ENCODE data around the gene SVBP. TPM values are rescaled to one million over a fixed set of nuclear protein-coding genes. Genes with fewer than 3 reads are reported as not detected.
"Not testable (repeated sequence)": the region's sequence is repeated elsewhere in the genome, so short reads cannot be mapped to it uniquely, and the experiment has no call there.

SVBP gene
- polyA plus RNA-seq, 3 donors = 19.5 to 56.1 (median 54.3) TPM

DNA sequence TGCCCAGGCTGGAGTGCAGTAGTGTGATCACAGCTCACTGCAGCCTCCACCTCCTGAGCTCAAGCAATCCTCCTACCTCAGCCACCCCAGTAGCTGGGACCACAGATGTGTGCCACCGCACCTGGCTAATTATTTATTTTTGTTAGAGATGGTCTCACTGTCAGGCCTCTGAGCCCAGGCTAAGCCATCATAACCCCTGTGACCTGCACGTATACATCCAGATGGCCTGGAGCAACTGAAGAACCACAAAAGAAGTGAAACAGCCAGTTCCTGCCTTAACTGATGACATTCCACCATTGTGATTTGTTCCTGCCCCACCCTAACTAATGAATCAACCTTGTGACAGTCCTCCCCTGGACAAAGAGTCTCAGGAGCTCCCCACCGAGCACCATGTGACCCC is 39.4 kb upstream of the SVBP start:
- H3K4me2 ChIP-seq (replicated peaks; ENCODE audit: extremely low read depth, low read length, poor library complexity, severe bottlenecking); H3K9ac ChIP-seq (ENCODE audit: insufficient read depth, low read length, poor library complexity, severe bottlenecking); intact Hi-C loops (cut with micrococcal nuclease); H3K4me3 Mint-ChIP-seq; H2AFZ ChIP-seq (ENCODE audit: insufficient read depth, low read depth, low read length, poor library complexity, severe bottlenecking); DNase-seq; H4K20me1 ChIP-seq (ENCODE audit: insufficient read depth, low read length); H3K4me1 ChIP-seq (ENCODE audit: control insufficient read depth in 1 of 2, insufficient read depth in 2 of 2, low read length in 2 of 2); H3K27ac Mint-ChIP-seq; H3K27ac ChIP-seq (ENCODE audit: low read depth in 1 of 2, low read length in 2 of 2); H3K36me3 Mint-ChIP-seq; H3K27me3 ChIP-seq (ENCODE audit: control insufficient read depth in 2 of 2, insufficient read depth in 2 of 2, low read length in 2 of 2); H3K4me1 Mint-ChIP-seq; H3K4me3 ChIP-seq (replicated peaks in 1 of 3; ENCODE audit: low read depth in 2 of 3, low read length in 3 of 3); H3K79me2 ChIP-seq (ENCODE audit: insufficient read depth, low read length): not testable (repeated sequence)
- 89% methylated on average over 1 of the region's 3 CpGs for WGBS (ENCODE audit: insufficient coverage)
- H3K27me3 Mint-ChIP-seq (ENCODE audit: low read depth in 3 of 3) = peaks cover 2 to 12% (median 5%) of the 10 kb centered on the region in 3 donors
- H3K9me3 Mint-ChIP-seq = peaks cover 43 to 63% (median 54%) of the 10 kb centered on the region in 7 donors
- H3K36me3 ChIP-seq (replicated peaks in 1 of 2; ENCODE audit: control insufficient read depth in 1 of 2, insufficient read depth in 2 of 2, low read length in 2 of 2) = peaks cover 2 to 11% of the 10 kb centered on the region in 2 donors
- peaks cover 38 to 39% of the 10 kb centered on the region in 2 donors for H3K9me3 ChIP-seq (replicated peaks in 1 of 2; ENCODE audit: control insufficient read depth in 1 of 2, insufficient read depth in 1 of 2, low read length in 2 of 2)

DNA sequence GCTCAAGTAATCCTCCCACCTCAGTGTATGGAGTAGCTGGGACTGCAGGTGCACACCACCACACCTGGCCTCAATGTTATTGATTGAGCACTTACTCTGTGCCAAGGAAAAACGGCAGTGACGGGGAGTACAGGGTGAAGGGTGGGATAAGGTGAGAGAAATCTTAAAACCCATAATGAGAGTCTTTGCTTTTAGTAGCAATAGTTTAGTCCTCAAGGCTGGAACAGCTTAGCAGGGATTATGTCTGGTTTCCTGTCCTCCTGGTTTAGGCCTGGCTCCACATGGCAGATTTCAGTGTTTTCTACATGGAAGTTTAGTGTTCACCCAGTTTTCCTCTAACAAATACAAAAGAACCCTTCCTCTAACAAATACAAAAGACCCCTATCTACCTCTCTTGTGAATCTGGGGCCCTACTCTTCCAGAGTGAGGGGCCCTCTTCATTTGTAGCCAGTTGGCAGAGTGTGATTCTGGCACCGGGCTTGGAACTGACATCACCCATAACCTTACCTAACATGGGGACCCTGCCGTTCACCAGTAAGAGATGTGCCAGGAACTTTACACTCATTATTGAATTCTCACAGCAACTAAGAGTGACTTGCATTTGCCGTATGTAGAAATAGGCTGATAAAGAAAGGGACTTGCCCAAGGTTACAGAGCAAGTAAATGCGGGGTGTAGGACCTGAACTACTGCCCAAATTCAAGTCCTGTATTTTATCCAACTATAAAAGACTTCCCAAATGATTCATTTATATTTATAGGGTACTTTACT is 36.1 kb upstream of the SVBP start:
- H3K4me1 ChIP-seq (ENCODE audit: control insufficient read depth in 1 of 2, insufficient read depth in 2 of 2, low read length in 2 of 2) = no peaks in the 10 kb centered on the region
- Mint-ChIP-seq H3K4me1 (peaks cover 3% of the 10 kb centered on the region), H3K4me3 (no peak overlapping the region), H3K9me3 (peaks cover 29 to 38% (median 34%) of the 10 kb centered on the region in 7 donors), H3K27ac (no peak overlapping the region), H3K36me3 (peaks cover 24 to 29% of the 10 kb centered on the region in 2 donors), H3K27me3 (ENCODE audit: low read depth in 3 of 3) (peaks cover 0 to 8% (median 2%) of the 10 kb centered on the region in 3 donors)
- intact Hi-C loops (cut with micrococcal nuclease) = no loop called here
- H3K9ac ChIP-seq (ENCODE audit: insufficient read depth, low read length, poor library complexity, severe bottlenecking) = no peak overlapping the region
- H3K4me2 ChIP-seq (replicated peaks; ENCODE audit: extremely low read depth, low read length, poor library complexity, severe bottlenecking) = no peak overlapping the region
- TF ChIP-seq, protein P1, sequence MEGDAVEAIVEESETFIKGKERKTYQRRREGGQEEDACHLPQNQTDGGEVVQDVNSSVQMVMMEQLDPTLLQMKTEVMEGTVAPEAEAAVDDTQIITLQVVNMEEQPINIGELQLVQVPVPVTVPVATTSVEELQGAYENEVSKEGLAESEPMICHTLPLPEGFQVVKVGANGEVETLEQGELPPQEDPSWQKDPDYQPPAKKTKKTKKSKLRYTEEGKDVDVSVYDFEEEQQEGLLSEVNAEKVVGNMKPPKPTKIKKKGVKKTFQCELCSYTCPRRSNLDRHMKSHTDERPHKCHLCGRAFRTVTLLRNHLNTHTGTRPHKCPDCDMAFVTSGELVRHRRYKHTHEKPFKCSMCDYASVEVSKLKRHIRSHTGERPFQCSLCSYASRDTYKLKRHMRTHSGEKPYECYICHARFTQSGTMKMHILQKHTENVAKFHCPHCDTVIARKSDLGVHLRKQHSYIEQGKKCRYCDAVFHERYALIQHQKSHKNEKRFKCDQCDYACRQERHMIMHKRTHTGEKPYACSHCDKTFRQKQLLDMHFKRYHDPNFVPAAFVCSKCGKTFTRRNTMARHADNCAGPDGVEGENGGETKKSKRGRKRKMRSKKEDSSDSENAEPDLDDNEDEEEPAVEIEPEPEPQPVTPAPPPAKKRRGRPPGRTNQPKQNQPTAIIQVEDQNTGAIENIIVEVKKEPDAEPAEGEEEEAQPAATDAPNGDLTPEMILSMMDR (IDR thresholded peaks at IDR 0.05) = no peak
- peaks cover 13 to 34% of the 10 kb centered on the region in 2 donors for H3K36me3 ChIP-seq (replicated peaks in 1 of 2; ENCODE audit: control insufficient read depth in 1 of 2, insufficient read depth in 2 of 2, low read length in 2 of 2)
- peaks cover 17 to 23% of the 10 kb centered on the region in 2 donors for H3K9me3 ChIP-seq (replicated peaks in 1 of 2; ENCODE audit: control insufficient read depth in 1 of 2, insufficient read depth in 1 of 2, low read length in 2 of 2)
- WGBS (ENCODE audit: insufficient coverage) = 90% methylated on average over 2 of the region's 6 CpGs
- H3K4me3 ChIP-seq (replicated peaks in 1 of 3; ENCODE audit: low read depth in 2 of 3, low read length in 3 of 3) = no peak overlapping the region
- H3K27me3 ChIP-seq (ENCODE audit: control insufficient read depth in 2 of 2, insufficient read depth in 2 of 2, low read length in 2 of 2) = no peaks in the 10 kb centered on the region
- H3K27ac ChIP-seq (ENCODE audit: low read depth in 1 of 2, low read length in 2 of 2) = no peak overlapping the region
- DNase-seq = no peak
- no peaks in the 10 kb centered on the region for H4K20me1 ChIP-seq (ENCODE audit: insufficient read depth, low read length)
- no peaks in the 10 kb centered on the region for H3K79me2 ChIP-seq (ENCODE audit: insufficient read depth, low read length)
- no peak overlapping the region for H2AFZ ChIP-seq (ENCODE audit: insufficient read depth, low read depth, low read length, poor library complexity, severe bottlenecking)

All from CD14-positive monocyte (primary cell).